ENCODE data around the gene CALM1. TPM values are rescaled to one million over a fixed set of nuclear protein-coding genes. Genes with fewer than 3 reads are reported as not detected.

The CALM1 gene
- total and polyA plus RNA-seq, 8 donors = 213 to 1,126 (median 356) TPM

DNA sequence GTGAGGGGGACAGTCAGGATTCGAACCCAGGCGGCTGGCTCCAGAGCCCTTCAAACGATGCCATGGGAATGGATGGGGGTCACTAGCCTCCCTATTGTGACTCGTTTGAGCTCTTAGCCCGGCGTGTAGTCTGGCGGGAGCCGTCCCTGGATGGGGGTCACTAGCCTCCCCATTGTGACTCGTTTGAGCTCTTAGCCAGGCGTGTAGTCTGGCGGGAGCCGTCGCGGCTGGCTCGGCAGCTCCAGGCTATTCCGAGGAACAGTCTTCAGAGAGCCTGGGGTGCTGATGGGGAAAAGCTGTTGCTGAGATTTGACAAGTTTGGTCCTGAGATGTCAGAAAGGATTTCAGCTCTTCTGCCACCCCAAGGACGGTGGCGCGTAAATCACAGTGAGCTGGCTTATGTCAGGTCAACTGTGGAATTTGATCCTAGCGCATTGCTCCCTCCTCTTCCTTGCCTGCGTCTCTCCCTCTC lies 58.3 kb downstream of the CALM1 start:
- DNase-seq = peak in 1 of 2 donors; percentile 47
- no peak overlapping the region for H3K4me3 ChIP-seq
- 67 to 85% (median 76%) methylated on average over 13 to 21 of the region's 21 CpGs for WGBS, 5 donors
- no peaks in the 10 kb centered on the region for H3K36me3 ChIP-seq
- H3K27me3 ChIP-seq = no peaks in the 10 kb centered on the region
- intact Hi-C loops (cut with DNase I; ENCODE audit: low total_unique reads) = no loop called here
- no peak for TF ChIP-seq POLR2AphosphoS5 (IDR thresholded peaks at IDR 0.05)
- TF ChIP-seq EP300 (IDR thresholded peaks at IDR 0.05) = no peak
- TF ChIP-seq POLR2A (IDR thresholded peaks at IDR 0.05) = no peak
- TF ChIP-seq, protein P1, sequence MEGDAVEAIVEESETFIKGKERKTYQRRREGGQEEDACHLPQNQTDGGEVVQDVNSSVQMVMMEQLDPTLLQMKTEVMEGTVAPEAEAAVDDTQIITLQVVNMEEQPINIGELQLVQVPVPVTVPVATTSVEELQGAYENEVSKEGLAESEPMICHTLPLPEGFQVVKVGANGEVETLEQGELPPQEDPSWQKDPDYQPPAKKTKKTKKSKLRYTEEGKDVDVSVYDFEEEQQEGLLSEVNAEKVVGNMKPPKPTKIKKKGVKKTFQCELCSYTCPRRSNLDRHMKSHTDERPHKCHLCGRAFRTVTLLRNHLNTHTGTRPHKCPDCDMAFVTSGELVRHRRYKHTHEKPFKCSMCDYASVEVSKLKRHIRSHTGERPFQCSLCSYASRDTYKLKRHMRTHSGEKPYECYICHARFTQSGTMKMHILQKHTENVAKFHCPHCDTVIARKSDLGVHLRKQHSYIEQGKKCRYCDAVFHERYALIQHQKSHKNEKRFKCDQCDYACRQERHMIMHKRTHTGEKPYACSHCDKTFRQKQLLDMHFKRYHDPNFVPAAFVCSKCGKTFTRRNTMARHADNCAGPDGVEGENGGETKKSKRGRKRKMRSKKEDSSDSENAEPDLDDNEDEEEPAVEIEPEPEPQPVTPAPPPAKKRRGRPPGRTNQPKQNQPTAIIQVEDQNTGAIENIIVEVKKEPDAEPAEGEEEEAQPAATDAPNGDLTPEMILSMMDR (IDR thresholded peaks at IDR 0.05) = no peak
- H3K4me1 ChIP-seq = peaks cover 0 to 26% (median 22%) of the 10 kb centered on the region in 4 donors
- H3K27ac ChIP-seq = peak overlapping the region in 2 of 5 donors; percentile 53 to 79
- no peaks in the 10 kb centered on the region for H3K9me3 ChIP-seq

DNA sequence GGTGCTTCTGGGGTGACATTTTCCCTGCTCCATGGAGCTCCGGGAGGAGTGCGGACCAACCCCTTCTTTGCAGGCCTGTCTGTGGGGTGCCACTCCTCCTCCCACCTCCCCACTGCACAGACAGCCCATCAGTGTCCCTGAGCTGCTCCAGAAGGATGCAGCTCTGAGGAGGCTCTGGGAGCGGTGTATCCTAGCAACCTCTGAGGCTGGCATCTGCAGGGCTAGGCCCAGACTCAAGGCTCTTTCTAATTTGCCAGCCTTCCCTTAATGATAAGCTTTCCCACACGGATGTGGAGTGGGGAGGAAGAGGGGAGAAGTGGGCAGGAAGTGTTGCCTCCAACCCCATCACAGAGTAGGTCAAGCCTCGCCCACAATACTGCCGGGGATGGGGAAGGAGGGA lies 59.7 kb downstream of the CALM1 start:
- Histone ChIP-seq H3K36me3 (no peaks in the 10 kb centered on the region), H3K9me3 (no peaks in the 10 kb centered on the region), H3K4me3 (no peak overlapping the region), H3K27me3 (no peaks in the 10 kb centered on the region), H3K27ac (no peak overlapping the region), H3K4me1 (peaks cover 0 to 26% (median 22%) of the 10 kb centered on the region in 4 donors)
- TF ChIP-seq POLR2A (IDR thresholded peaks at IDR 0.05) (no peak), POLR2AphosphoS5 (IDR thresholded peaks at IDR 0.05) (no peak), EP300 (IDR thresholded peaks at IDR 0.05) (no peak)
- TF ChIP-seq, protein P1 (IDR thresholded peaks at IDR 0.05) = no peak
- peak in 1 of 2 donors; percentile 54 for DNase-seq
- intact Hi-C loops (cut with DNase I; ENCODE audit: low total_unique reads) = no loop called here
- 62 to 78% (median 68%) methylated on average over 6 of the region's 6 CpGs for WGBS, 5 donors

DNA sequence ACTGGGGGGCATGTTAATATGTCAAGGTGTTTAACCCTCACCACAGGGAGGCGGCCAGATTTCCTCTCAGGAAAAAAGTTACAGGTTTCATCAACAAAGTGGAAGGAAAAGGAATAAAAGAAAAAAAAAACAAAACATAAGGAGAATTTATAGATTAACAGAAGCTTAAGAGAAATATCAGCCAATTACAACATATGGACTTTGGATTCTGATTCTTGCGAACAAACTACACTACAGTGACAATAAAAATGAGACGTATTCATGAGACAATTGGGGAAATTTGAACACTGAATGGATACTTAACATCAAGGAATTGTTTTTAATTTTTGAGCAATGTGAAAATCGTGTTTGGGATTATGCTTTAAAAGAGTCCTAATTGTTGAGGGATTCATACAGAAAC lies 60.4 kb downstream of the CALM1 start:
- H3K9me3 ChIP-seq = no peaks in the 10 kb centered on the region
- no peaks in the 10 kb centered on the region for H3K27me3 ChIP-seq
- WGBS, 5 donors = 61 to 86% (median 70%) methylated on average over 4 of the region's 4 CpGs
- no peak for DNase-seq
- TF ChIP-seq POLR2A (IDR thresholded peaks at IDR 0.05) (no peak), POLR2AphosphoS5 (IDR thresholded peaks at IDR 0.05) (no peak), EP300 (IDR thresholded peaks at IDR 0.05) (no peak)
- TF ChIP-seq, protein P1 (IDR thresholded peaks at IDR 0.05) = no peak
- no peak overlapping the region for H3K27ac ChIP-seq
- H3K4me3 ChIP-seq = no peak overlapping the region
- no peaks in the 10 kb centered on the region for H3K36me3 ChIP-seq
- intact Hi-C loops (cut with DNase I; ENCODE audit: low total_unique reads) = no loop called here
- peaks cover 0 to 26% (median 22%) of the 10 kb centered on the region in 4 donors for H3K4me1 ChIP-seq

Other genes with a start within 250 kb of the CALM1 start
- gene PSMC1, start 140.5 kb upstream of the CALM1 start, total RNA-seq = 100 to 1,000 TPM in 1 of 5 donors, 10 to 100 TPM in 4; 14.5 to 247 (median 81.6) TPM
- 100 to 1,000 TPM in 1 of 3 donors, 10 to 100 TPM in 2; 95.0 to 128 (median 97.2) TPM for gene PSMC1, start 140.5 kb upstream of the CALM1 start, polyA plus RNA-seq
- gene NRDE2, start 65.1 kb upstream of the CALM1 start, total RNA-seq = 10 to 100 TPM in 4 of 5 donors, 1 to 10 TPM in 1; 8.9 to 34.8 (median 29.2) TPM
- 1 to 10 TPM; 5.7 to 9.0 (median 7.3) TPM for gene NRDE2, start 65.1 kb upstream of the CALM1 start, polyA plus RNA-seq